Mesendoderm (in vitro differentiated cells): ENCODE results near the gene LSM14A.
"Not testable (repeated sequence)": the region's sequence is repeated elsewhere in the genome, so short reads cannot be mapped to it uniquely, and the experiment has no call there.

Experiments used
- DNase-seq: peaks from one replicate; pipeline ENCODE4 v3.0.0; 2013
- H2AK5ac ChIP-seq: 2 replicates; pipeline ENCODE4 v1.6.1; 2013; ENCODE audit warnings: low read length, inconsistent platforms
- H2BK120ac ChIP-seq: 2 replicates; pipeline ENCODE4 v1.6.1; 2013; ENCODE audit warnings: low read depth, mild to moderate bottlenecking, low read length, moderate library complexity, mixed read lengths
- H2BK15ac ChIP-seq: replicated peaks from 2 replicates; pipeline ENCODE4 v1.6.1; 2013; ENCODE audit warnings: low read depth, mild to moderate bottlenecking, moderate library complexity
- H2BK5ac ChIP-seq: 2 replicates; pipeline ENCODE4 v1.6.1; 2013; ENCODE audit warnings: low read length, inconsistent platforms
- H3K18ac ChIP-seq: 2 replicates; pipeline ENCODE4 v1.6.1; 2013; ENCODE audit warnings: mild to moderate bottlenecking, low read length, mixed read lengths
- H3K23ac ChIP-seq: one replicate; pipeline ENCODE4 v1.6.1; 2013; ENCODE audit warnings: low read length
- H3K27ac ChIP-seq: 2 replicates; pipeline ENCODE4 v1.5.1; 2013; ENCODE audit warnings: low read depth, mild to moderate bottlenecking, inconsistent platforms, low read length, moderate library complexity
- H3K27me3 ChIP-seq: 2 replicates; pipeline ENCODE4 v1.6.1; 2013; ENCODE audit warnings: low read length, control low read depth, mild to moderate bottlenecking, inconsistent platforms; ENCODE audit not compliant: insufficient read depth, poor library complexity
- H3K36me3 ChIP-seq: 2 replicates; pipeline ENCODE4 v1.6.1; 2013; ENCODE audit warnings: low read length, inconsistent platforms; ENCODE audit not compliant: control insufficient read depth, insufficient read depth
- H3K4ac ChIP-seq: one replicate; pipeline ENCODE4 v1.6.1; 2013; ENCODE audit warnings: low read depth, mild to moderate bottlenecking, low read length, moderate library complexity
- H3K4me1 ChIP-seq: 2 replicates; pipeline ENCODE4 v1.6.1; 2013; ENCODE audit warnings: low read depth, low read length, inconsistent platforms; ENCODE audit not compliant: control insufficient read depth
- H3K4me2 ChIP-seq: 2 replicates; pipeline ENCODE4 v1.6.1; 2013; ENCODE audit warnings: low read length
- H3K4me3 ChIP-seq: 2 replicates; pipeline ENCODE4 v1.5.1; 2013; ENCODE audit warnings: mild to moderate bottlenecking, low read length
- H3K56ac ChIP-seq: one replicate; pipeline ENCODE4 v1.6.1; 2013; ENCODE audit warnings: low read length
- H3K79me1 ChIP-seq: 2 replicates; pipeline ENCODE4 v1.6.1; 2013; ENCODE audit warnings: low read length, inconsistent platforms
- H3K79me2 ChIP-seq: 2 replicates; pipeline ENCODE4 v1.6.1; 2013; ENCODE audit warnings: mild to moderate bottlenecking, low read length; ENCODE audit not compliant: control insufficient read depth, insufficient read depth
- H3K9ac ChIP-seq: 2 replicates; pipeline ENCODE4 v1.6.1; 2013; ENCODE audit warnings: low read length, inconsistent platforms
- H4K5ac ChIP-seq: one replicate; pipeline ENCODE4 v1.6.1; 2013; ENCODE audit warnings: low read length
- H4K8ac ChIP-seq: one replicate; pipeline ENCODE4 v1.6.1; 2013; ENCODE audit warnings: low read depth, mild to moderate bottlenecking, control low read depth, low read length, moderate library complexity
- WGBS: extraction: QIAGEN DNeasy Blood & Tissue Kit; methylation state at CpG from one replicate; pipeline ENCODE4 v1.1.7; 2013; ENCODE audit warnings: low lambda C conversion rate, missing lambda C conversion rate; ENCODE audit not compliant: insufficient coverage; ENCODE audit errors: extremely low coverage; 5-methylcytosine and 5-hydroxymethylcytosine counted together

The LSM14A gene

GRCh38 chr19:34244611-34245299, 72.5 kb downstream of the LSM14A start:
- Histone ChIP-seq H3K18ac (no peak overlapping the region), H3K23ac (no peak overlapping the region), H4K8ac (no peak overlapping the region), H3K27ac (no peak overlapping the region), H3K36me3 (no peaks in the 10 kb centered on the region), H3K27me3 (no peaks in the 10 kb centered on the region), H3K4me2 (no peak overlapping the region), H3K4me3 (no peak overlapping the region), H2AK5ac (no peak overlapping the region), H3K79me1 (no peaks in the 10 kb centered on the region), H3K56ac (no peak overlapping the region), H3K4ac (no peak overlapping the region), H3K9ac (no peak overlapping the region), H2BK5ac (no peak overlapping the region), H2BK15ac (no peak overlapping the region), H3K4me1 (no peaks in the 10 kb centered on the region), H2BK120ac (no peak overlapping the region), H4K5ac (no peak overlapping the region), H3K79me2 (no peaks in the 10 kb centered on the region)
- DNase-seq: no peak
- WGBS: no CpG with 5 or more reads among the region's 13 CpGs

DNA sequence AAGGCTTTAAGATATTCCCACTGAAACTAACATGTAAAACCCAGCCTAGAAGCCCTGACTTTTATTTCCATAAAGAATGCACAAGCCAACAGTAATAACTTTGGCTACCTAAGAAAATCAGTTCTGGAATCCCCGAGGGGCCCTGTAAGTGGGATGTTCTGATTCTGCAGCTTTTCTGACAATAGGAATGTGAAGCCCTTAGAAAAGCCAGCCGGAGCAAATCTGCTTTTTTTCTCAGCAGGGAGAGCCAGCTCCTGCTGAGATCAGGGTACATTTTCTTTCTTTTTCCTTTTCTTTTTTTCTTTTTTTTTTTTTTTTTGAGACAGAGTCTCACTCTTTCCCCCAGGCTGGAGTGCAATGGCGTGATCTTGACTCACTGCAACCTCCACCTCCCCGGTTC, 74.0 kb downstream of the LSM14A start:
- Histone ChIP-seq H3K4me3 (no peak overlapping the region), H4K5ac (no peak overlapping the region), H3K23ac (no peak overlapping the region), H2BK120ac (no peak overlapping the region), H3K9ac (no peak overlapping the region), H3K27me3 (no peaks in the 10 kb centered on the region), H2BK15ac (no peak overlapping the region), H3K4me1 (no peaks in the 10 kb centered on the region), H3K56ac (no peak overlapping the region), H2AK5ac (no peak overlapping the region), H3K27ac (no peak overlapping the region), H3K4ac (no peak overlapping the region), H3K36me3 (no peaks in the 10 kb centered on the region), H4K8ac (no peak overlapping the region), H3K4me2 (no peak overlapping the region), H3K18ac (no peak overlapping the region), H3K79me1 (no peaks in the 10 kb centered on the region), H3K79me2 (no peaks in the 10 kb centered on the region), H2BK5ac (no peak overlapping the region)
- no peak for DNase-seq
- WGBS: no CpG with 5 or more reads among the region's 4 CpGs

GRCh38 chr19:34248941-34249340, 76.6 kb downstream of the LSM14A start:
- Histone ChIP-seq H3K56ac (no peak overlapping the region), H2BK15ac (no peak overlapping the region), H4K8ac (no peak overlapping the region), H3K79me2 (no peaks in the 10 kb centered on the region), H3K27me3 (no peaks in the 10 kb centered on the region), H3K9ac (no peak overlapping the region), H3K36me3 (no peaks in the 10 kb centered on the region), H3K4me3 (no peak overlapping the region), H2BK120ac (no peak overlapping the region), H3K23ac (no peak overlapping the region), H4K5ac (no peak overlapping the region), H3K79me1 (no peaks in the 10 kb centered on the region), H3K27ac (no peak overlapping the region), H3K4ac (no peak overlapping the region), H3K4me2 (no peak overlapping the region), H3K18ac (no peak overlapping the region), H2BK5ac (no peak overlapping the region), H3K4me1 (no peaks in the 10 kb centered on the region), H2AK5ac (no peak overlapping the region)
- no CpG with 5 or more reads among the region's 4 CpGs for WGBS
- DNase-seq: no peak

DNA sequence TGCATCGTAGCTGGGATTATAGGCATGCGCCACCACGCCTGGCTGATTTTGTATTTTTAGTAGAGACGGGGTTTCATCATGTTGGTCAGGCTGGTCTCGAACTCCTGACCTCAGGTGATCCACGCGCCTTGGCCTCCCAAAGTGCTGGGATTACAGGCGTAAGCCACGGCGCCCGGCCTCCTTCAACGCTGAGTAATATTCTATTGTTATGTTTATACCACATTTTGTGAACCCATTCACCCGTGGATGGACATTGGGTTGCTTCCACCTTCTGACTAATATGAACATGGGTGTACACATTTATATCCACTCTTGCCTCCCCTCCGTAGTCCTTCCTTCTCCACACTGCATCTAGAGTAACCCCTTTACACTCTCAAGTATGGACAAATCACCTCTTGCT, 80.9 kb downstream of the LSM14A start:
- H3K4me3 ChIP-seq, H3K27ac ChIP-seq: not testable (repeated sequence)

GRCh38 chr19:34253681-34254045, 81.4 kb downstream of the LSM14A start:
- H3K4me2 ChIP-seq: peak overlapping the region; percentile 93
- not testable (repeated sequence) for H3K27ac ChIP-seq
- WGBS: no CpG with 5 or more reads among the region's 17 CpGs

More for the DNA sequence above, 80.9 kb downstream of the LSM14A start:
- not testable (repeated sequence) for H3K27me3 ChIP-seq, H3K79me1 ChIP-seq, H3K18ac ChIP-seq, H3K4me2 ChIP-seq, H3K56ac ChIP-seq, H3K9ac ChIP-seq, H2AK5ac ChIP-seq, H2BK5ac ChIP-seq, H3K4ac ChIP-seq, H2BK120ac ChIP-seq, H3K36me3 ChIP-seq, DNase-seq, H3K4me1 ChIP-seq, H3K79me2 ChIP-seq, H2BK15ac ChIP-seq, H4K8ac ChIP-seq, H4K5ac ChIP-seq, H3K23ac ChIP-seq
- no CpG with 5 or more reads among the region's 14 CpGs for WGBS

More at GRCh38 chr19:34253681-34254045, 81.4 kb downstream of the LSM14A start:
- not testable (repeated sequence) for H4K8ac ChIP-seq, H3K79me2 ChIP-seq, H3K4me1 ChIP-seq, H3K4ac ChIP-seq, H4K5ac ChIP-seq, H2AK5ac ChIP-seq, H3K79me1 ChIP-seq, H2BK15ac ChIP-seq, H3K27me3 ChIP-seq, H3K36me3 ChIP-seq, H3K23ac ChIP-seq, H2BK120ac ChIP-seq, H2BK5ac ChIP-seq, DNase-seq
- peak overlapping the region; percentile 81 for H3K18ac ChIP-seq
- peak overlapping the region; percentile 90 for H3K4me3 ChIP-seq
- peak overlapping the region; percentile 93 for H3K56ac ChIP-seq
- peak overlapping the region; percentile 86 for H3K9ac ChIP-seq
